ENCODE data around the gene WFS1.

GRCh38 chr4:6262176-6262575 lies 7.5 kb upstream of the WFS1 start:
- TF ChIP-seq GATA2 (IDR thresholded peaks at IDR 0.05; ENCODE audit: low read depth, low read length) (no peak), GATA3 (IDR thresholded peaks at IDR 0.05; ENCODE audit: low read depth, low read length) (no peak)
